ENCODE data around the gene ITPK1.

Gene ITPK1

DNA sequence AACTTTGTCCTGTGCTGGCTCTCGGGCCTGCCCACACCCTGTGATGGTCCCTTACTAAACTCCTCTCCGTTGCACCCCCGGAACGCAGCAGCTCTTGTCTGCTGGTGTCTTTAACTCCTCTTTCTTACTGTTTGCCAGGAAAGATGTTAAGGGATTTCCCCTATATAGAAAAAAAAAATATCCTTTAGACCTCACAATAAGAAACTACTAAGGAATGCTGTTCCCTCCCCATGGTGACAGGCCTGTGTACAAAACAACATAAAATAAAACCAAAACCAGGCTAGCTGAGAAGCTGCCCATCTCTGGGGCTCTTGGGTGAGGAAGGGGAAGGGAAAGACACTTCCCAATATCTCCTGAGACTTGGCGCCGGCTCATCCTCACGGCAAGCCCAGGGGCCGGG lies 97.4 kb downstream of the ITPK1 start:
- no peaks in the 10 kb centered on the region for H3K9me3 ChIP-seq (ENCODE audit: low read depth, low read length)
- no peak overlapping the region for H3K9ac ChIP-seq (ENCODE audit: insufficient read length)
- DNase-seq (ENCODE audit: low read depth, low spot score): no peak
- no peak for TF ChIP-seq FOXP2 (optimal IDR thresholded peaks at IDR 0.05; ENCODE audit: control extremely low read depth, extremely low read length, insufficient read depth)
- no peak for TF ChIP-seq POLR2AphosphoS5 (IDR thresholded peaks at IDR 0.05; ENCODE audit: borderline replicate concordance, low read depth, low read length)
- no peak overlapping the region for H3K4me3 ChIP-seq
- no peak overlapping the region for H3K27ac ChIP-seq
- no peaks in the 10 kb centered on the region for H3K36me3 ChIP-seq (ENCODE audit: insufficient read depth, low read length)

DNA sequence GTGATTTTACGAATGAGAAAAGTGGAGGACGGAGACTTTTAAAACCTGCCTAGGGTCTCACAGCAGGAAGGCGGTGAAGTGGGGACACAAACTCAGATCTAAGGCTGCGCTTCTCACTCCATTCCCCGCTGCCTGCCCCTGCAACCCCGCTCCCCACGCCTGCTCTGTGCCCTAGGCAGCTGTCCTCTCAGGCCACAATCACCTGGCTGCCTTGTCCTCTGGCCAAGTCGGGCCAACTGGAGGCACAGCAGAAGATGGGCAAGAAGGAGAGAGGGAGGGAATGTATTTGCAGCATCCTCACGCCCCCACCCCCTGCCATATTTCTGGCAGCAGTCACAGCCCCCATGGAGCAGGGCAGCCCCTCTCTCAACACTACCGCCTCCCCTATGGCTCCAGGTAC lies 97.8 kb downstream of the ITPK1 start:
- TF ChIP-seq EZH2 (IDR thresholded peaks at IDR 0.05): no peak
- no peak for TF ChIP-seq FOXP2 (optimal IDR thresholded peaks at IDR 0.05; ENCODE audit: control extremely low read depth, extremely low read length, insufficient read depth)
- TF ChIP-seq POLR2AphosphoS5 (IDR thresholded peaks at IDR 0.05; ENCODE audit: borderline replicate concordance, low read depth, low read length): no peak
- Histone ChIP-seq H3K9ac (ENCODE audit: insufficient read length) (no peak overlapping the region), H3K4me3 (no peak overlapping the region), H3K9me3 (ENCODE audit: low read depth, low read length) (no peaks in the 10 kb centered on the region), H3K27ac (no peak overlapping the region), H3K36me3 (ENCODE audit: insufficient read depth, low read length) (no peaks in the 10 kb centered on the region)
- DNase-seq (ENCODE audit: low read depth, low spot score): no peak

DNA sequence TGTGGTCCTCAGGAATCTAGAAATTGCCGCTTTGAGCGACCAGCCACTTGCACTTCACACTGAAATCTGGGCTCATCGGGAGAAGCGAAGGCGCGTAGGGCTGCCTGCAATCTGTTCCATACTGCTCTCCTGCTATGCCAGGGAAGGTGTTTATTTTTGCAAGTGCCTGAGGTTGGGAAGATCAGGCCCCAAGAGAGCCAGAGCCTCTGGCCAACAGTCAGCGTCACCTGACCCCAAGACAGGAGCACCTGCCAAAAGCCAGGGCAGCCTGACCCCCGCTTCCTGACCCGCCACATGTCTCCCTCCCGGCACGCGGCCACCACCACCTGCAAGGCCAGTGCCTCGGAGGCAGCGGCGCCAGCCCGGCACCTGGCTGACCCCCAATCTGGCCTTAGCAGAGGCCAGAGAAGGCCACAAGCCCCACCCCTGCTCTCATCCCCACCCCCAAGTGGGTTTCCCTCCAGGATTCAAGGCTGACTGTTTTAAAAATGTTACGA lies 98.4 kb downstream of the ITPK1 start:
- H3K36me3 ChIP-seq (ENCODE audit: insufficient read depth, low read length): no peaks in the 10 kb centered on the region
- H3K9ac ChIP-seq (ENCODE audit: insufficient read length): no peak overlapping the region
- TF ChIP-seq POLR2AphosphoS5 (IDR thresholded peaks at IDR 0.05; ENCODE audit: borderline replicate concordance, low read depth, low read length): no peak
- no peak for TF ChIP-seq EZH2 (IDR thresholded peaks at IDR 0.05)
- H3K4me3 ChIP-seq: no peak overlapping the region
- no peak for DNase-seq (ENCODE audit: low read depth, low spot score)
- H3K9me3 ChIP-seq (ENCODE audit: low read depth, low read length): no peaks in the 10 kb centered on the region
- no peak overlapping the region for H3K27ac ChIP-seq

DNA sequence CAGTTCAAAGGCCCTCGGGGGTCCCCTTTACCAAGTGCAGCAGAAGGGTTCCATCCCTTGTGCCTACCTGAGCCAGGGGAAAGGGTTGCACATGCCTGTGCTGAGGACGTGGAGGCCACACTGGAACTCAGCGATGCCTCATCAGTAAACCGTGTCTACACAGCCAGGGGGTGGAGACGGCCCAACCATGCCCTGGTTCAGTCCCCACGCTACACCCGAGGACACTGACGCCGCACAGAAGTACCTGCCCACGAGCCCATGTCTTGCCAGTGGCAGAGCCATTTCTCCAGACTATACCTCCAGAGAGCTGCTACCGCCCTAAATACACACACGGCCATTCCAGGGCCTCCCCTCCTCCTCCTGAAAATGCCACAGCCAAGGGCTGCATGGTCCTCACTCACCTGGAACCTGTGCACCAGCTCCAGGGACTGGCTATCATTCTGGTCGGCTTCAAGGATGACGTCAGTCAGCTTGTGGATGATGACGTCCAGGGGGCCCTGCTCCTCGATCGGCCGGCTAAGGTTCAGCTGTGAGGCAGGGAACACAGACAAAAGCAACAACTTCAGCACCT lies 99.4 kb downstream of the ITPK1 start:
- Histone ChIP-seq H3K36me3 (ENCODE audit: insufficient read depth, low read length) (no peaks in the 10 kb centered on the region), H3K4me3 (no peak overlapping the region), H3K9ac (ENCODE audit: insufficient read length) (no peak overlapping the region), H3K9me3 (ENCODE audit: low read depth, low read length) (no peaks in the 10 kb centered on the region), H3K27ac (no peak overlapping the region)
- DNase-seq (ENCODE audit: low read depth, low spot score): no peak
- TF ChIP-seq EZH2 (IDR thresholded peaks at IDR 0.05): no peak
- no peak for TF ChIP-seq FOXP2 (optimal IDR thresholded peaks at IDR 0.05; ENCODE audit: control extremely low read depth, extremely low read length, insufficient read depth)
- TF ChIP-seq POLR2AphosphoS5 (IDR thresholded peaks at IDR 0.05; ENCODE audit: borderline replicate concordance, low read depth, low read length): no peak

DNA sequence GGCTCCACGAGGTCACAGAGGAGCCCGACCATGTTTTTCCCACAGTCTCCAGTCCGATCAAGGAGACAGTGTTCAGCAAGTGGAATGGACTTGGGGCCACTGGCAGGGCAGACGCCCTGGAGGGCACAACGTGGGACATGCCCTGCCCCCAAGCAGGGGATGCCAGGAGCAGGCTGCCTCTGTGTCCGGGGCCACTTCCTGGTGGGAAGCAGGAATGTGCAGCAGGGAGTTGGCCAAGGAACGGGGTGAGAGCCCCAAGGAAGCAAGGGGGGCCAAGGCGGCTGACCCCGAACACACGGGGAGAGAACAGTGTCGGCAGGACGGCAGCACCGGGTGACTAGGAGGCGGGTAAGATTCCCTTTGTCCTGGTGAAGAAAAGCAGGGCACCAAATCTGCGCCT lies 100.2 kb downstream of the ITPK1 start:
- Histone ChIP-seq H3K9ac (ENCODE audit: insufficient read length) (no peak overlapping the region), H3K4me3 (no peak overlapping the region), H3K36me3 (ENCODE audit: insufficient read depth, low read length) (no peaks in the 10 kb centered on the region), H3K9me3 (ENCODE audit: low read depth, low read length) (no peaks in the 10 kb centered on the region), H3K27ac (no peak overlapping the region)
- TF ChIP-seq EZH2 (IDR thresholded peaks at IDR 0.05): no peak
- no peak for TF ChIP-seq POLR2AphosphoS5 (IDR thresholded peaks at IDR 0.05; ENCODE audit: borderline replicate concordance, low read depth, low read length)
- TF ChIP-seq FOXP2 (optimal IDR thresholded peaks at IDR 0.05; ENCODE audit: control extremely low read depth, extremely low read length, insufficient read depth): no peak
- no peak for DNase-seq (ENCODE audit: low read depth, low spot score)

DNA sequence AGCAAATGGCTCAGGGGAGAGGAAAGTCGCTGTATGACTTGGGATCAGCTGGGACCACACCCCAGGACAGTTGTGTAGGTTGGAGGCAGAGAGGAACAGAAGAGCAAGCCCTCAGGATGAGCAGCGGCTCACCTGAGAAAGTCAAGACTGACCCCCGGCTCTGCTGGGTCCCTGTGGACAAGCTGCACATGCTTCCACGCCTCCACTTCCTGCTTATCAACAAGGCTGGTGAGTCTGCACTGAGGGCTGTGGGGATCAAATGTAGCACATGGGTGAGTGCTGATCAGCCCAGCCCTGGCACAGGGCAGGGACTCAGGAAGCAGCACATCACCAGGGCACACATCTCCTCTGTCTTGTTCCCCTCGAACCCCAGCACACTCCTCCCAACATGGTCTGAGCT lies 100.7 kb downstream of the ITPK1 start:
- DNase-seq (ENCODE audit: low read depth, low spot score): no peak
- Histone ChIP-seq H3K36me3 (ENCODE audit: insufficient read depth, low read length) (no peaks in the 10 kb centered on the region), H3K4me3 (no peak overlapping the region), H3K9ac (ENCODE audit: insufficient read length) (no peak overlapping the region), H3K9me3 (ENCODE audit: low read depth, low read length) (no peaks in the 10 kb centered on the region), H3K27ac (no peak overlapping the region)
- TF ChIP-seq FOXP2 (optimal IDR thresholded peaks at IDR 0.05; ENCODE audit: control extremely low read depth, extremely low read length, insufficient read depth) (no peak), EZH2 (IDR thresholded peaks at IDR 0.05) (no peak), POLR2AphosphoS5 (IDR thresholded peaks at IDR 0.05; ENCODE audit: borderline replicate concordance, low read depth, low read length) (no peak)

DNA sequence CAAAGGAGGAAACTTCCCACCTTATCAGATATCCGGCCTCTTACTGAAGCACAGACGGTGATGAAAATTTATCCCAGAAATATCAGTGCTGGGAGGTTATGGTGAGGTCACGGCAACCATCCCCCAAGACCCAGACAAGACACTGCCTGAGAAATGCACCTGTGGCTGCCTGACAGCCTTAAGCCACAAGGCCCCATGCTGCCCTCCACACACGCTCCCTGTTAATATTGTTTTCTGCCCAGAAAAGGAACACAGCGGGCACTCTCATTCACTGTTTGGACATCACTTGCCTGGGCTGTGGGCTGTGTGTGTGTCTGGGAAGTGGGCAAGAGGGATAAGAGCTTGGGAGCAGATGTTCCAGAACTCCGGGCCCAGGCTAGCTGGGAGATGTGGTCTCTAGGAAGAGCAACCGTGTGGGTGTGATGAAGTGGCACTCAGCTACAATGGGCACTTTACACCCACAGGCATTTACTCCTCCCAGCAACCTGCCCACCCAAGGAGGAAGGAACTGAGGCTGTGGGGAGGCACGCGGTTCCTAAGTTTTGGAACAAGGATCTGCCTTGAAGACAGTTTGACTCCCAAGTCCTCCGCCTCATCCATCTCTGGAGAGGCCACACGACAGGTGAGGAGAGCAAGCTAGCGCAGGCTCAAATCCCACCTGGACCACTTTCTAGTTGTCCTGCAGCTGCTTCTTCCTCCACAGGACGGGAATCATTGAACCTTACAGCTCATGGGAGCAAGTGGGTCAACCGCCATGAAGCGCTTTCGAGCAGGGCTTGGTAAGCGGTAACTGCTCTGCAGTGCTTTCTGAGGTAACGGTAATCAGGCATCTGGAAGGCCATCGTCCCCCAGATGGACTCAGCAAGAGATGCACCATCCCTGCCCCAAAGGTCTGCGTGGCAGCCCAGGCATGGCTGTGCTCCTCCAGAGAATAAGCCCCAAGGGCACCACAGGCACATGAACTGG lies 101.4 kb downstream of the ITPK1 start:
- Histone ChIP-seq H3K27ac (no peak overlapping the region), H3K9me3 (ENCODE audit: low read depth, low read length) (no peaks in the 10 kb centered on the region), H3K9ac (ENCODE audit: insufficient read length) (no peak overlapping the region), H3K4me3 (no peak overlapping the region), H3K36me3 (ENCODE audit: insufficient read depth, low read length) (no peaks in the 10 kb centered on the region)
- no peak for TF ChIP-seq FOXP2 (optimal IDR thresholded peaks at IDR 0.05; ENCODE audit: control extremely low read depth, extremely low read length, insufficient read depth)
- no peak for DNase-seq (ENCODE audit: low read depth, low spot score)

DNA sequence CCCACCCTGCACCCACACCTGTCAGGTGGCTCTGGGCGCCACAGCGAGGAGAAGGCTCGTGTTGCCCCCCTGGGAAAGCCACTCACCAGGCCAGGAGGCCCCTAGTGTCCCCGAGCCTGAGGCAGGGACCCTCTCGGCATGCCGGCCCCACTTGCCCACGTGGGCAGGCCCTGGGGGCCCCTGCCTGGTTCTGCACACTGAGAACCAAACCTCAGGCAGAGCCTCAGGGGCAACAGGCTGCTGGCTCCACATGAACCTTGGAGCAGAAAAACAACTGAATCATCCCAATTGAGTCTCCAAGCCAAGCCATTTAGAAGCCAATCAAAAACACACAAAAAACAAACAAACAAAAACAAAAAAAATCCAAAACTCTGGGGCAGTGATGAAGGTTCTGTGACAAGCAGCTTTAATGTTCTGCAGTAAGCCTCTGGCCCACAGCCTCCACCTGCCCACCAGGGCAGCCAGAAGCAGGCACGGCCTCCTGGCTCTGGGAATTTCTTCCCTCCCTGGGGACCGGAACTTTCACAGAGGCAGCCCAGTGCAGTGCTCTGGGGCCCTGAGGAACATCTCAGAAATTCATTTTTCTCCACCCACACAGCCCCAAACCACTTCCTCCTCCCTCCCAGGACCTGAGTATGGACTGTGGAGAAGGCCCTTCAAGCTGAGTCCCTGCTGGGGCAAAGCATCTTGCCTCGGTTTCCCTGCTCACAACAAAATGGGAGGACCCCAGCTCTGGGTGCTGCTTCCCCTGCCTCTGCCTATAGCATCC lies 102.6 kb downstream of the ITPK1 start:
- H3K9me3 ChIP-seq (ENCODE audit: low read depth, low read length): no peaks in the 10 kb centered on the region
- H3K36me3 ChIP-seq (ENCODE audit: insufficient read depth, low read length): no peaks in the 10 kb centered on the region
- no peak overlapping the region for H3K9ac ChIP-seq (ENCODE audit: insufficient read length)
- no peak overlapping the region for H3K4me3 ChIP-seq
- DNase-seq (ENCODE audit: low read depth, low spot score): no peak
- no peak overlapping the region for H3K27ac ChIP-seq
- TF ChIP-seq POLR2AphosphoS5 (IDR thresholded peaks at IDR 0.05; ENCODE audit: borderline replicate concordance, low read depth, low read length) (no peak), FOXP2 (optimal IDR thresholded peaks at IDR 0.05; ENCODE audit: control extremely low read depth, extremely low read length, insufficient read depth) (no peak), EZH2 (IDR thresholded peaks at IDR 0.05) (no peak)

Measured in SK-N-MC (cell line).